ENCODE data around the gene ZBTB7C.

ZBTB7C gene

DNA sequence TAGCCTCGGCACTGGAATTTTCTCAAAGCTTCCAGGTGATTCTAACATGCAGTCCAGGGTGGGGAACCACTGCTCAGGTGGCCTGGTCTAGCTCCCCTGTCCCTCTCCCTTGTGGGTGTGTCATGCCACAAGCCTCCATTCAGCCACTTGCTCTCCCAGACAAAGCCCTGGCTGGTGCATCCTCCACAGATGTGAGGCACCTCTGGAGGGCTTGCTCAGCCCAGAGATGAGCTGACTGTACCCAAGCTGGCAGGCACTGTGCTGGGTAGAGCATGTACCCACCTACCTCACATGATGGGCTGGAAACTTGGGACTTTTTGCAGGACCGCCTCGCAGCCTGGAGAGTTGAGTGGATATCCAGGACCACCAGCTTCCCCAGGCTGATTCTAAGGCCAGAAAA lies 88.1 kb downstream of the ZBTB7C start:
- no peak for TF ChIP-seq CTCF (IDR thresholded peaks at IDR 0.05; ENCODE audit: low read depth, low read length, missing control alignments)
- DNase-seq (ENCODE audit: extremely low read depth, low read depth): no peak
- H3K4me3 ChIP-seq (replicated peaks; ENCODE audit: low read depth, low read length): no peak overlapping the region

- H3K4me3 ChIP-seq (replicated peaks; ENCODE audit: low read depth, low read length): no peak overlapping the region
- no peak for TF ChIP-seq CTCF (IDR thresholded peaks at IDR 0.05; ENCODE audit: low read depth, low read length, missing control alignments)
- no peak for DNase-seq (ENCODE audit: extremely low read depth, low read depth)
Measured at GRCh38 chr18:48320639-48320945, 88.6 kb downstream of the ZBTB7C start.

DNA sequence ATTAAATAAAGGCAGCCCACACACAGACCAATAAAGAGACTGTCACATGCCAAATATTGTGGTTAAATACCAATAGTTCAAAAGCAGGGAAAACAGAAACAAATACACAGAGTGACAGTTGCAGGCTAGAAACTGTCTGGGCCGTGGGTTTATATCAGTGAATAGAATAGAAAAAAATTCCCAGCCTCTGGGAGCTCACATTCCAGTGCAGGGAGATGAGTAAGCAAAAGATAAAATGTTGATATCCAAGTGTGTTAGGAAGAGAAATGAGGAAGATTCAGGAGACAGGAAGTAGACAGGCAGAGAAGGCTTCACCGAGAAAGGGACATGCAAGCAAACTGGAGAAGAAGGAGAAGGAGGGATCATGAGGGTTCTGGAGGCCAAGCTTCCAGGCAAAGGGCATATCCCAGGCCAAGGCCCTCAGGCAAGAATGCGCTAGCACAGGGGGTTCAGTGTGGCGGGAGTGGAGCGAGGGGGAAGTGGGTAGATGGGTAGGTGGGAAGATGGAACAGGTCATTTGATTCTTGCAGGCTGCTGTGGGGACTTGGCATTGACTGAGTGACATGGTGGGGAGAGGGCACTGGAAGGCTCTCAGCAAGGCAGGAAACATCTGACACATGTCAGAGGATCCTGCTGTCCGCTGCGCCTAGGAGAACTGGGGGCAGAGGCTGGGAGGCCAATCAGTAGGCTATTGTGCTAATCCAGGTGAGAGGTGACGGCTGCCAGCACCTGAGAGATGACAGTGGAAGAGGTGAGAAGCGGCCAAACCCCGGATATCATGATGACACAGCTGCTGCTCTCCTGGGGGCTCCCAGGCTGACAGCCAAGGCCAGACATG lies 89.2 kb downstream of the ZBTB7C start:
- no peak for DNase-seq (ENCODE audit: extremely low read depth, low read depth)
- no peak overlapping the region for H3K4me3 ChIP-seq (replicated peaks; ENCODE audit: low read depth, low read length)
- no peak for TF ChIP-seq CTCF (IDR thresholded peaks at IDR 0.05; ENCODE audit: low read depth, low read length, missing control alignments)

GRCh38 chr18:48318436-48318835 lies 90.7 kb downstream of the ZBTB7C start:
- no peak for TF ChIP-seq CTCF (IDR thresholded peaks at IDR 0.05; ENCODE audit: low read depth, low read length, missing control alignments)
- H3K4me3 ChIP-seq (replicated peaks; ENCODE audit: low read depth, low read length): no peak overlapping the region
- DNase-seq (ENCODE audit: extremely low read depth, low read depth): no peak

DNA sequence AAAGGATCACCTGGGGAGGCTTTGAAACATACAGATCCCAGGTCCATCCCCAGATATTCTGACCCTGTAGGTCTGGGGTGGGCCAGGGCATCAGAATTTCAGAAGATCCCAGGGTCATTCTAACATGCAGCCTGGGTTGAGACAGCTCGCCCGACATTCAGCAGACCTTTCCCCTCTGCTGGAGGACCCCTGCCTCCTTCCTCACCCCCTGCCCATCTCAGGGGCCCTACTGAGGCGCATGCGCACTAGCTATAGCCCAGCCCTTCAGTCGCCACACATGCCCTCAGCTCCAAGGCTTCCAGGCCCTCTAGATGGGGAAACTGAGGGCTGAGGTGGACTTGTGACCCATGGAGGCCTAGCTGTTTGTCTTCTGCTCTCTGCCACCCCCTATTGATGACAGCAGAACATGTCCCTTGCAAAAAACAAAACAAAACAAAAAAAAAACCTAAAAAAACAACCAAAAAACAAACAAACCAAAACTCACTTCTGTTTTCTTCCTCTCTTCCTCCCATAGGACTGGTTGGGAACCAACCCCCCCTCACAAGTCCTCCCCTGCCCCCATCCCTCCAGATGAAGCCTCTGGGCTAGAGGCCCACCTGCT lies 91.3 kb downstream of the ZBTB7C start:
- DNase-seq (ENCODE audit: extremely low read depth, low read depth): no peak
- TF ChIP-seq CTCF (IDR thresholded peaks at IDR 0.05; ENCODE audit: low read depth, low read length, missing control alignments): no peak
- H3K4me3 ChIP-seq (replicated peaks; ENCODE audit: low read depth, low read length): no peak overlapping the region

GRCh38 chr18:48316177-48316576 lies 93.0 kb downstream of the ZBTB7C start:
- no peak overlapping the region for H3K4me3 ChIP-seq (replicated peaks; ENCODE audit: low read depth, low read length)
- no peak for TF ChIP-seq CTCF (IDR thresholded peaks at IDR 0.05; ENCODE audit: low read depth, low read length, missing control alignments)
- DNase-seq (ENCODE audit: extremely low read depth, low read depth): no peak

All from HFF-Myc (cell line).